ENCODE results near the gene HOXA7.

Gene HOXA7

GRCh38 chr7:27156508-27156898 lies at the start of gene HOXA7:
Gene HOXA7 (minus strand): TSS chr7:27156675. CDS start chr7:27156545, 130 bp downstream.
- DNase-seq = peak; percentile 39
- peak within 1 kb of the TSS; percentile 53 for H3K4me3 Mint-ChIP-seq
- H3K36me3 Mint-ChIP-seq (ENCODE audit: low read depth) = no peaks in the 10 kb centered on the region

GRCh38 chr7:27205325-27206280 lies 49.1 kb upstream of the HOXA7 start:
- no peaks in the 10 kb centered on the region for H3K9me3 Mint-ChIP-seq
- no peak for DNase-seq
- H3K27me3 Mint-ChIP-seq = peaks cover 99% of the 10 kb centered on the region
- H3K27ac Mint-ChIP-seq = no peak overlapping the region
- H3K4me1 Mint-ChIP-seq (ENCODE audit: low read depth) = peaks cover 37% of the 10 kb centered on the region
- H3K4me3 Mint-ChIP-seq = no peak overlapping the region
- H3K36me3 Mint-ChIP-seq (ENCODE audit: low read depth) = no peaks in the 10 kb centered on the region

More at GRCh38 chr7:27156508-27156898, at the start of gene HOXA7:
- peak within 1 kb of the TSS; percentile 85 for H3K27ac Mint-ChIP-seq
- H3K4me1 Mint-ChIP-seq (ENCODE audit: low read depth) = peaks cover 52% of the 10 kb centered on the region
- H3K9me3 Mint-ChIP-seq = no peaks in the 10 kb centered on the region
- peaks cover 91% of the 10 kb centered on the region for H3K27me3 Mint-ChIP-seq

- Mint-ChIP-seq H3K4me1 (ENCODE audit: low read depth) (peaks cover 37% of the 10 kb centered on the region), H3K4me3 (no peak overlapping the region), H3K36me3 (ENCODE audit: low read depth) (no peaks in the 10 kb centered on the region), H3K27ac (no peak overlapping the region), H3K9me3 (no peaks in the 10 kb centered on the region), H3K27me3 (peaks cover 97% of the 10 kb centered on the region)
- DNase-seq = no peak
These were observed 48.4 kb upstream of the HOXA7 start for GRCh38 chr7:27204851-27205322.

GRCh38 chr7:27203964-27204594 lies 47.6 kb upstream of the HOXA7 start:
- no peak for DNase-seq
- H3K27me3 Mint-ChIP-seq = peaks cover 92% of the 10 kb centered on the region
- no peak overlapping the region for H3K27ac Mint-ChIP-seq
- peaks cover 38% of the 10 kb centered on the region for H3K4me1 Mint-ChIP-seq (ENCODE audit: low read depth)
- H3K36me3 Mint-ChIP-seq (ENCODE audit: low read depth) = no peaks in the 10 kb centered on the region
- no peaks in the 10 kb centered on the region for H3K9me3 Mint-ChIP-seq
- no peak overlapping the region for H3K4me3 Mint-ChIP-seq

- Mint-ChIP-seq H3K27me3 (peaks cover 92% of the 10 kb centered on the region), H3K27ac (no peak overlapping the region), H3K4me1 (ENCODE audit: low read depth) (peaks cover 40% of the 10 kb centered on the region), H3K9me3 (no peaks in the 10 kb centered on the region), H3K36me3 (ENCODE audit: low read depth) (no peaks in the 10 kb centered on the region), H3K4me3 (no peak overlapping the region)
- DNase-seq = no peak
These were observed 47.0 kb upstream of the HOXA7 start for GRCh38 chr7:27203365-27203953.

- Mint-ChIP-seq H3K27ac (no peak overlapping the region), H3K36me3 (ENCODE audit: low read depth) (no peaks in the 10 kb centered on the region), H3K27me3 (peaks cover 92% of the 10 kb centered on the region), H3K9me3 (no peaks in the 10 kb centered on the region), H3K4me3 (no peak overlapping the region), H3K4me1 (ENCODE audit: low read depth) (peaks cover 40% of the 10 kb centered on the region)
- DNase-seq = no peak
These were observed 46.3 kb upstream of the HOXA7 start for GRCh38 chr7:27202862-27203134.

- Mint-ChIP-seq H3K4me3 (peak overlapping the region; percentile 8), H3K27me3 (peaks cover 92% of the 10 kb centered on the region), H3K27ac (no peak overlapping the region), H3K4me1 (ENCODE audit: low read depth) (peaks cover 40% of the 10 kb centered on the region), H3K36me3 (ENCODE audit: low read depth) (no peaks in the 10 kb centered on the region), H3K9me3 (no peaks in the 10 kb centered on the region)
- DNase-seq = no peak
These were observed 45.8 kb upstream of the HOXA7 start for GRCh38 chr7:27202018-27202861.

- Mint-ChIP-seq H3K27ac (no peak overlapping the region), H3K36me3 (ENCODE audit: low read depth) (no peaks in the 10 kb centered on the region), H3K4me1 (ENCODE audit: low read depth) (peaks cover 40% of the 10 kb centered on the region), H3K27me3 (peaks cover 91% of the 10 kb centered on the region), H3K9me3 (no peaks in the 10 kb centered on the region), H3K4me3 (no peak overlapping the region)
- no peak for DNase-seq
These were observed 45.1 kb upstream of the HOXA7 start for GRCh38 chr7:27201580-27202017.

GRCh38 chr7:27200761-27201579 lies 44.5 kb upstream of the HOXA7 start:
- peak; percentile 36 for DNase-seq
- Mint-ChIP-seq H3K4me1 (ENCODE audit: low read depth) (peaks cover 39% of the 10 kb centered on the region), H3K9me3 (no peaks in the 10 kb centered on the region), H3K27me3 (peaks cover 90% of the 10 kb centered on the region), H3K36me3 (ENCODE audit: low read depth) (no peaks in the 10 kb centered on the region), H3K4me3 (peak overlapping the region; percentile 68), H3K27ac (peak overlapping the region; percentile 69)

GRCh38 chr7:27199849-27200760 lies 43.6 kb upstream of the HOXA7 start, which contains the start of gene HOXA13:
Gene HOXA13 (minus strand): TSS chr7:27200091. CDS start chr7:27200077, 14 bp downstream.
- no peaks in the 10 kb centered on the region for H3K36me3 Mint-ChIP-seq (ENCODE audit: low read depth)
- H3K27ac Mint-ChIP-seq = peak within 1 kb of the TSS; percentile 69
- peak within 1 kb of the TSS; percentile 72 for H3K4me3 Mint-ChIP-seq
- peaks cover 88% of the 10 kb centered on the region for H3K27me3 Mint-ChIP-seq
- DNase-seq = peak; percentile 52
- no peaks in the 10 kb centered on the region for H3K9me3 Mint-ChIP-seq
- H3K4me1 Mint-ChIP-seq (ENCODE audit: low read depth) = peaks cover 31% of the 10 kb centered on the region

GRCh38 chr7:27198871-27199801 lies 42.7 kb upstream of the HOXA7 start:
- Mint-ChIP-seq H3K27ac (peak overlapping the region; percentile 57), H3K4me3 (peak overlapping the region; percentile 59), H3K9me3 (no peaks in the 10 kb centered on the region)

More at GRCh38 chr7:27198871-27199801, 42.7 kb upstream of the HOXA7 start:
- Mint-ChIP-seq H3K36me3 (ENCODE audit: low read depth) (no peaks in the 10 kb centered on the region), H3K27me3 (peaks cover 88% of the 10 kb centered on the region), H3K4me1 (ENCODE audit: low read depth) (peaks cover 26% of the 10 kb centered on the region)
- DNase-seq = peak; percentile 57
